SK-N-SH treated with all-trans-retinoic acid at 6 μM for 48 hours (cell line): ENCODE data around the gene FIBIN.

Experiments used
- ATAC-seq: fragments of 200-7000 bp; cut with Tn5 transposase; 3 replicates; pipeline ENCODE4 v1.9.1; 2020; ENCODE audit warnings: mild to moderate bottlenecking, moderate library complexity
- CREB5 ChIP-seq: fragments of 250-450 bp; sonication (Bioruptor Pico); IDR thresholded peaks from 2 replicates; pipeline ENCODE4 v1.5.1; 2020; ENCODE audit warnings: low read depth, mild to moderate bottlenecking, moderate library complexity
- CSDC2 ChIP-seq: fragments of 250-450 bp; sonication (Bioruptor Pico); IDR thresholded peaks from 2 replicates; pipeline ENCODE4 v1.5.0; 2020; ENCODE audit warnings: mild to moderate bottlenecking, moderate library complexity
- CSRNP3 ChIP-seq: fragments of 250-450 bp; sonication (Bioruptor Pico); IDR thresholded peaks from 2 replicates; pipeline ENCODE4 v1.5.1; 2021; ENCODE audit warnings: mild to moderate bottlenecking, moderate library complexity
- ESRRG ChIP-seq: fragments of 250-450 bp; sonication (Bioruptor Pico); IDR thresholded peaks from 2 replicates; pipeline ENCODE4 v1.6.1; 2021; ENCODE audit warnings: mild to moderate bottlenecking
- GLIS3 ChIP-seq: fragments of 250-450 bp; sonication (Bioruptor Pico); IDR thresholded peaks from 2 replicates; pipeline ENCODE4 v1.5.0; 2020; ENCODE audit warnings: mild to moderate bottlenecking, moderate library complexity
- ISL1 ChIP-seq: fragments of 250-450 bp; sonication (Bioruptor Pico); IDR thresholded peaks from 2 replicates; pipeline ENCODE4 v2.1.2; 2022; ENCODE audit warnings: mild to moderate bottlenecking, moderate library complexity
- OSR1 ChIP-seq: fragments of 250-450 bp; sonication (Bioruptor Pico); IDR thresholded peaks from 2 replicates; pipeline ENCODE4 v1.8.0; 2022; ENCODE audit warnings: moderate library complexity, mild to moderate bottlenecking, inconsistent platforms
- PPARA ChIP-seq: fragments of 250-450 bp; sonication (Bioruptor Pico); IDR thresholded peaks from 2 replicates; pipeline ENCODE4 v1.5.0; 2020; ENCODE audit warnings: mild to moderate bottlenecking, borderline replicate concordance
- RARB ChIP-seq: fragments of 250-450 bp; sonication (Bioruptor Pico); IDR thresholded peaks from 2 replicates; pipeline ENCODE4 v1.8.0; 2021; ENCODE audit warnings: mild to moderate bottlenecking, moderate library complexity
- SNAI2 ChIP-seq: fragments of 250-450 bp; sonication (Bioruptor Pico); IDR thresholded peaks from 2 replicates; pipeline ENCODE4 v1.5.0; 2020; ENCODE audit warnings: mild to moderate bottlenecking, moderate library complexity
- ZFP3 ChIP-seq: fragments of 250-450 bp; sonication (Bioruptor Pico); IDR thresholded peaks from 2 replicates; pipeline ENCODE4 v1.5.0; 2020; ENCODE audit warnings: mild to moderate bottlenecking, moderate library complexity
- ZFP30 ChIP-seq: fragments of 450-650 bp; formaldehyde crosslinking; IDR thresholded peaks from 2 replicates; pipeline ENCODE4 v1.5.0; 2022; ENCODE audit warnings: mild to moderate bottlenecking, moderate library complexity
- ZNF565 ChIP-seq: fragments of 450-650 bp; formaldehyde crosslinking; conservative IDR thresholded peaks from 2 replicates; pipeline ENCODE4 v1.5.0; 2020; ENCODE audit warnings: low read depth, mild to moderate bottlenecking, moderate library complexity
- ZNF70 ChIP-seq: fragments of 450-650 bp; formaldehyde crosslinking; IDR thresholded peaks from 2 replicates; pipeline ENCODE4 v1.5.0; 2020; ENCODE audit warnings: mild to moderate bottlenecking, moderate library complexity
- TF ChIP-seq, protein P1 (sequence below): fragments of 250-450 bp; sonication (Bioruptor Pico); IDR thresholded peaks from 2 replicates; pipeline ENCODE4 v1.8.0; 2020; ENCODE audit warnings: mild to moderate bottlenecking, moderate library complexity, borderline replicate concordance
- TF ChIP-seq, protein P2 (sequence below): fragments of 250-450 bp; sonication (Bioruptor Pico); IDR thresholded peaks from 2 replicates; pipeline ENCODE4 v1.8.0; 2021; ENCODE audit warnings: low read depth, mild to moderate bottlenecking, moderate library complexity, borderline replicate concordance

FIBIN gene

GRCh38 chr11:27008811-27009535, 15.1 kb downstream of the FIBIN start (continued):
- no peak for TF ChIP-seq ZFP3 (CRISPR knock-in tag)

- ATAC-seq: peak; percentile 61
Measured at GRCh38 chr11:27011560-27012233, 17.8 kb downstream of the FIBIN start.

GRCh38 chr11:27012234-27012921, 18.5 kb downstream of the FIBIN start:
- ATAC-seq: peak; percentile 95

More at GRCh38 chr11:27011560-27012233, 17.8 kb downstream of the FIBIN start:
- TF ChIP-seq GLIS3 (CRISPR knock-in tag): no peak
- no peak for TF ChIP-seq OSR1 (CRISPR knock-in tag)
- no peak for TF ChIP-seq CSDC2 (CRISPR knock-in tag)

DNA sequence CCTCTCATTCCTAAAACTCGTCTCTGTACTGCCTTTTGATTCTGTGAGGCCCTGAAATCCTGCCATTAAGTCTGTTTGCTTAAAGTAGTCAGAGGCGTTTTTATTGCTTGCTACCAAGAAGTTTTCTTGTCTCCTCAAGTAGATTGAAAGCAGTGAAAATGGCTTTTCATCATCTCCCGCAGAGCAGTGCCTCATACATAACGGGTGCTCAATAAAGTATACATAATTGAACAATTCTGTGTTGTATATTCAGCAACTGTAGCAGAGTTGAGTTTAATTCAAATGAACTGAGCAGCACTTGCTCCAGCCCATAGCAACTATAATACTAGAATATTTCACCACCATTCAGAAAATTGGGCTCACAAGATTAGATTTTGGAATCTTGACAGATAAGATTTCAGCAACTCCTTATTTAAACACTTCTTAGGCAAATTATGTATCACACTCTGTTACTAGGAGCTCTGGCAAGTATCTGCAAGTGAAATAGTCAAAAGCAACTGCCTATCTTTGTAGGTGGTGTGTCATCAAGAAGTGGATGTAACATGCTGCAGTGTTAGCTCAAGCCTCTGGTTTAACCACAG, 20.0 kb downstream of the FIBIN start:
- no peak for TF ChIP-seq ZNF70
- no peak for TF ChIP-seq PPARA (CRISPR knock-in tag)
- no peak for TF ChIP-seq CSRNP3
- TF ChIP-seq, protein P1, sequence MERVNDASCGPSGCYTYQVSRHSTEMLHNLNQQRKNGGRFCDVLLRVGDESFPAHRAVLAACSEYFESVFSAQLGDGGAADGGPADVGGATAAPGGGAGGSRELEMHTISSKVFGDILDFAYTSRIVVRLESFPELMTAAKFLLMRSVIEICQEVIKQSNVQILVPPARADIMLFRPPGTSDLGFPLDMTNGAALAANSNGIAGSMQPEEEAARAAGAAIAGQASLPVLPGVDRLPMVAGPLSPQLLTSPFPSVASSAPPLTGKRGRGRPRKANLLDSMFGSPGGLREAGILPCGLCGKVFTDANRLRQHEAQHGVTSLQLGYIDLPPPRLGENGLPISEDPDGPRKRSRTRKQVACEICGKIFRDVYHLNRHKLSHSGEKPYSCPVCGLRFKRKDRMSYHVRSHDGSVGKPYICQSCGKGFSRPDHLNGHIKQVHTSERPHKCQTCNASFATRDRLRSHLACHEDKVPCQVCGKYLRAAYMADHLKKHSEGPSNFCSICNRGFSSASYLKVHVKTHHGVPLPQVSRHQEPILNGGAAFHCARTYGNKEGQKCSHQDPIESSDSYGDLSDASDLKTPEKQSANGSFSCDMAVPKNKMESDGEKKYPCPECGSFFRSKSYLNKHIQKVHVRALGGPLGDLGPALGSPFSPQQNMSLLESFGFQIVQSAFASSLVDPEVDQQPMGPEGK (CRISPR knock-in tag): no peak
- no peak for TF ChIP-seq RARB (CRISPR knock-in tag)
- no peak for TF ChIP-seq ZFP30
- TF ChIP-seq, protein P2, sequence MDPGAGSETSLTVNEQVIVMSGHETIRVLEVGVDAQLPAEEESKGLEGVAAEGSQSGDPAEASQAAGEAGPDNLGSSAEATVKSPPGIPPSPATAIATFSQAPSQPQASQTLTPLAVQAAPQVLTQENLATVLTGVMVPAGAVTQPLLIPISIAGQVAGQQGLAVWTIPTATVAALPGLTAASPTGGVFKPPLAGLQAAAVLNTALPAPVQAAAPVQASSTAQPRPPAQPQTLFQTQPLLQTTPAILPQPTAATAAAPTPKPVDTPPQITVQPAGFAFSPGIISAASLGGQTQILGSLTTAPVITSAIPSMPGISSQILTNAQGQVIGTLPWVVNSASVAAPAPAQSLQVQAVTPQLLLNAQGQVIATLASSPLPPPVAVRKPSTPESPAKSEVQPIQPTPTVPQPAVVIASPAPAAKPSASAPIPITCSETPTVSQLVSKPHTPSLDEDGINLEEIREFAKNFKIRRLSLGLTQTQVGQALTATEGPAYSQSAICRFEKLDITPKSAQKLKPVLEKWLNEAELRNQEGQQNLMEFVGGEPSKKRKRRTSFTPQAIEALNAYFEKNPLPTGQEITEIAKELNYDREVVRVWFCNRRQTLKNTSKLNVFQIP (CRISPR knock-in tag): no peak
- TF ChIP-seq CSDC2 (CRISPR knock-in tag): no peak
- TF ChIP-seq ZNF565 (CRISPR knock-in tag): no peak
- TF ChIP-seq ESRRG (CRISPR knock-in tag): no peak
- ATAC-seq: no peak

More at GRCh38 chr11:27012234-27012921, 18.5 kb downstream of the FIBIN start:
- TF ChIP-seq ZNF565 (CRISPR knock-in tag) (no peak), ISL1 (CRISPR knock-in tag) (peak; percentile 17; the same call in 1 of the 2 replicates), OSR1 (CRISPR knock-in tag) (no peak)
- TF ChIP-seq, all 23 proteins: peak for 1

GRCh38 chr11:27018902-27019529, 25.1 kb downstream of the FIBIN start:
- peak; percentile 39; the same call in 2 of the 3 replicates for ATAC-seq
- TF ChIP-seq ISL1 (CRISPR knock-in tag) (peak; percentile 81), SNAI2 (CRISPR knock-in tag) (0 out of 2 replicates have a peak, but pooled peaks have one; percentile 43), CSDC2 (CRISPR knock-in tag) (no peak)

GRCh38 chr11:27020751-27021150, 26.8 kb downstream of the FIBIN start:
- no peak for ATAC-seq
- TF ChIP-seq CREB5 (CRISPR knock-in tag): no peak
- TF ChIP-seq GLIS3 (CRISPR knock-in tag): no peak
